H1 (cell line): ENCODE measurements around the gene TSPAN17. TPM values are rescaled to one million over a fixed set of nuclear protein-coding genes. Genes with fewer than 3 reads are reported as not detected.

Source experiments
- CTCF ChIA-PET: fragments of 300-600 bp; sonication (Branson Sonifier 250); formaldehyde crosslinking; loops from one replicate; lab custom pipeline; 2021; ENCODE audit not compliant: partially characterized antibody; lab: Charles Lee
- POLR2A ChIA-PET: fragments of 300-600 bp; sonication (Branson Sonifier 250); formaldehyde crosslinking; loops from one replicate; lab custom pipeline; 2021; ENCODE audit warnings: inconsistent platforms; ENCODE audit not compliant: partially characterized antibody; lab: Charles Lee
- DNase-seq, 2 experiments: peaks; one replicate each; pipeline versions ENCODE4 v3.0.0 to v3.0.0-alpha.2; 2010 to 2022; ENCODE audit warnings: low spot score in 2 of 2, low read depth in 1 of 2, mixed read lengths in 1 of 2
- FAIRE-seq: peaks from 2 replicates; lab custom pipeline; 2011; peaks lifted over from hg19 to GRCh38; lab: Jason Lieb, UNC
- H2AFZ ChIP-seq: 2 replicates; pipeline ENCODE4 v1.8.1; 2012; ENCODE audit warnings: low read length, inconsistent platforms
- H2AK5ac ChIP-seq: 2 replicates; pipeline ENCODE4 v1.6.1; 2013; ENCODE audit warnings: low read depth, low read length
- H2BK120ac ChIP-seq: replicated peaks from 2 replicates; pipeline ENCODE3; 2013; ENCODE audit warnings: low read depth, low read length, inconsistent platforms
- H2BK12ac ChIP-seq: 2 replicates; pipeline ENCODE4 v1.6.1; 2013; ENCODE audit warnings: low read depth, low read length
- H2BK15ac ChIP-seq: 2 replicates; pipeline ENCODE4 v1.6.1; 2013; ENCODE audit warnings: low read length
- H2BK20ac ChIP-seq: 2 replicates; pipeline ENCODE4 v1.6.1; 2013; ENCODE audit warnings: low read length
- H2BK5ac ChIP-seq: 2 replicates; pipeline ENCODE4 v1.6.1; 2013; ENCODE audit warnings: low read depth, low read length
- H3K14ac ChIP-seq: 2 replicates; pipeline ENCODE4 v1.6.1; 2013; ENCODE audit warnings: inconsistent platforms; ENCODE audit not compliant: insufficient read length
- H3K18ac ChIP-seq: 2 replicates; pipeline ENCODE4 v1.6.1; 2013; ENCODE audit warnings: low read length; ENCODE audit errors: extremely low read depth
- H3K23ac ChIP-seq: 2 replicates; pipeline ENCODE4 v1.6.1; 2013; ENCODE audit warnings: inconsistent platforms; ENCODE audit not compliant: insufficient read length
- H3K23me2 ChIP-seq: 2 replicates; pipeline ENCODE4 v1.6.1; 2013; ENCODE audit warnings: low read depth, low read length
- H3K27ac ChIP-seq: 2 replicates; pipeline ENCODE4 v1.6.1; 2011; ENCODE audit warnings: low read depth, low read length, inconsistent platforms
- H3K27me3 ChIP-seq, 4 experiments: replicated peaks in 1 of 4; 1 replicate in 1 of 4; 2 replicates in 3 of 4; pipeline versions ENCODE4 v1.6.1 to v1.8.1; 2011 to 2013; ENCODE audit warnings: low read length in 3 of 4, mild to moderate bottlenecking in 3 of 4, inconsistent platforms in 2 of 4, mixed read lengths in 2 of 4, moderate library complexity in 1 of 4; ENCODE audit not compliant: control insufficient read depth in 3 of 4, insufficient read depth in 3 of 4; ENCODE audit errors: extremely low read depth in 1 of 4
- H3K36me3 ChIP-seq, 4 experiments: 2 replicates each; pipeline versions ENCODE4 v1.6.1 to v1.8.1; 2011 to 2013; ENCODE audit warnings: mild to moderate bottlenecking in 4 of 4, low read length in 3 of 4, moderate library complexity in 2 of 4, control low read depth in 1 of 4, inconsistent platforms in 1 of 4; ENCODE audit not compliant: insufficient read depth in 4 of 4, control insufficient read depth in 2 of 4
- H3K4ac ChIP-seq: replicated peaks from 2 replicates; pipeline ENCODE3; 2013; ENCODE audit warnings: low read length, low read depth, mixed read lengths, inconsistent platforms; ENCODE audit not compliant: insufficient read length
- H3K4me1 ChIP-seq, 4 experiments: replicated peaks in 1 of 4; 1 replicate in 1 of 4; 2 replicates in 3 of 4; pipeline versions ENCODE4 v1.6.1 to v1.8.1; 2011 to 2013; ENCODE audit warnings: low read length in 3 of 4, inconsistent platforms in 2 of 4, mixed read lengths in 1 of 4; ENCODE audit not compliant: insufficient read depth in 4 of 4, control insufficient read depth in 3 of 4
- H3K4me2 ChIP-seq, 2 experiments: 2 replicates each; pipeline versions ENCODE4 v1.6.1 to v1.8.1; 2011 to 2013; ENCODE audit warnings: low read depth in 2 of 2, low read length in 2 of 2, control low read depth in 1 of 2, inconsistent platforms in 1 of 2, mild to moderate bottlenecking in 1 of 2; ENCODE audit not compliant: insufficient read depth in 1 of 2
- H3K4me3 ChIP-seq, 4 experiments: fragments of 200-600, 300-600 bp in 1 of 4; sonication (generic), shearing (Covaris generic), sonication (Bioruptor Twin) in 1 of 4; 2 replicates each; pipeline versions ENCODE4 v1.5.1 to v1.8.1; 2011 to 2016; ENCODE audit warnings: low read length in 4 of 4, low read depth in 3 of 4, control low read depth in 2 of 4, inconsistent platforms in 2 of 4, mild to moderate bottlenecking in 2 of 4, mixed read lengths in 1 of 4, moderate library complexity in 1 of 4; ENCODE audit not compliant: insufficient read depth in 2 of 4; ENCODE audit errors: extremely low read depth in 1 of 4
- H3K56ac ChIP-seq: replicated peaks from 2 replicates; pipeline ENCODE3; 2013; ENCODE audit warnings: low read depth, mild to moderate bottlenecking, mixed read lengths, low read length, inconsistent platforms; ENCODE audit not compliant: insufficient read length
- H3K79me1 ChIP-seq: 2 replicates; pipeline ENCODE4 v1.6.1; 2013; ENCODE audit warnings: low read depth, low read length, control low read depth
- H3K79me2 ChIP-seq, 2 experiments: 2 replicates each; pipeline versions ENCODE4 v1.6.1 to v1.8.1; 2012 to 2013; ENCODE audit warnings: low read length in 2 of 2, mild to moderate bottlenecking in 2 of 2, inconsistent platforms in 1 of 2; ENCODE audit not compliant: insufficient read depth in 2 of 2, control insufficient read depth in 1 of 2
- H3K9ac ChIP-seq, 4 experiments: replicated peaks in 1 of 4; 1 replicate in 1 of 4; 2 replicates in 3 of 4; pipeline versions ENCODE4 v1.6.1 to v1.8.1; 2011 to 2013; ENCODE audit warnings: low read depth in 3 of 4, low read length in 3 of 4, control low read depth in 2 of 4, mild to moderate bottlenecking in 2 of 4, moderate library complexity in 2 of 4, inconsistent platforms in 1 of 4; ENCODE audit errors: extremely low read depth in 1 of 4
- H3K9me3 ChIP-seq, 2 experiments: 2 replicates each; pipeline versions ENCODE4 v1.6.1 to v1.8.1; 2012 to 2013; ENCODE audit warnings: mild to moderate bottlenecking in 2 of 2, moderate library complexity in 2 of 2, control low read depth in 1 of 2, inconsistent platforms in 1 of 2, low read depth in 1 of 2, low read length in 1 of 2, mixed read lengths in 1 of 2; ENCODE audit not compliant: insufficient read depth in 2 of 2
- H4K20me1 ChIP-seq, 2 experiments: replicated peaks in 1 of 2; 2 replicates each; pipeline versions ENCODE3 to v1.8.1; 2011 to 2013; ENCODE audit warnings: inconsistent platforms in 2 of 2, low read length in 2 of 2, mild to moderate bottlenecking in 1 of 2; ENCODE audit not compliant: insufficient read depth in 2 of 2, control insufficient read depth in 1 of 2
- H4K5ac ChIP-seq: 2 replicates; pipeline ENCODE4 v1.6.1; 2013; ENCODE audit warnings: low read length, low read depth, mixed read lengths, inconsistent platforms; ENCODE audit not compliant: insufficient read length
- H4K8ac ChIP-seq: 2 replicates; pipeline ENCODE4 v1.8.0; 2013; ENCODE audit warnings: mild to moderate bottlenecking, moderate library complexity, low read length, inconsistent platforms; ENCODE audit not compliant: insufficient read depth; ENCODE audit errors: extremely low read depth
- H4K91ac ChIP-seq: replicated peaks from 2 replicates; pipeline ENCODE3; 2013; ENCODE audit warnings: low read length, mixed read lengths, inconsistent platforms; ENCODE audit not compliant: insufficient read length
- CTBP2 ChIP-seq: IDR thresholded peaks from 2 replicates; pipeline ENCODE4 v1.7.0; 2011; ENCODE audit warnings: borderline replicate concordance, mild to moderate bottlenecking, moderate library complexity, mixed read lengths, low read length; ENCODE audit not compliant: insufficient read depth, insufficient read length
- WGBS, 2 experiments: shearing (Covaris generic) in 1 of 2; methylation state at CpG; one replicate each; pipeline versions ENCODE4 v1.1.6 to v1.1.7; 2013 to 2015; ENCODE audit warnings: low lambda C conversion rate in 2 of 2, mixed read lengths in 2 of 2, inconsistent platforms in 1 of 2, low coverage in 1 of 2, missing lambda C conversion rate in 1 of 2; ENCODE audit not compliant: insufficient replicate concordance in 2 of 2, insufficient coverage in 1 of 2, insufficient read length in 1 of 2; ENCODE audit errors: extremely low coverage in 1 of 2, missing lambda C conversion rate in 1 of 2; 5-methylcytosine and 5-hydroxymethylcytosine counted together
- polyA plus RNA-seq, 7 experiments: library from polyadenylated mRNA; depleted of rRNA in 3 of 7; stranded (reverse) in 5 of 7; unstranded in 2 of 7; fragments of >200 nt in 5 of 7; fragments of 200-250 nt in 2 of 7; gene quantifications; 1 replicate in 5 of 7; 2 replicates in 1 of 7; 4 replicates in 1 of 7; pipeline versions ENCODE4 v1.2.1 to v1.2.3, GENCODE V29; 2011 to 2013; ENCODE audit warnings: missing spikeins in 2 of 7, mixed read lengths in 2 of 7
- total RNA-seq: library from RNA; stranded (reverse); fragmentation: NEBNext Ultra II Directional; extraction: Animal tissue kit (Norgen Biotek cat#: 25700); gene quantifications from 2 replicates; pipeline ENCODE4 v1.2.1, GENCODE V29; 2021

TSPAN17 gene
- total and polyA plus RNA-seq, 2 of the 8 experiments (the other 6 are each of a cell fraction or from before 2014, with no cell fraction given), result 41.5 to 53.7 TPM

- Histone ChIP-seq H3K14ac (no peak overlapping the region), H3K4me2 (no peak overlapping the region), H4K91ac (no peak overlapping the region), H3K18ac (no peak overlapping the region), H4K5ac (no peak overlapping the region), H2BK20ac (no peak overlapping the region), H3K79me2 (no peaks in the 10 kb centered on the region), H3K23ac (no peak overlapping the region), H3K4me3 (no peak overlapping the region), H3K27me3 (no peaks in the 10 kb centered on the region), H3K56ac (no peak overlapping the region), H3K23me2 (peaks cover 4% of the 10 kb centered on the region; the same call in 1 of the 2 replicates), H3K9me3 (no peaks in the 10 kb centered on the region), H2AFZ (no peak overlapping the region), H3K4me1 (peaks cover 0 to 3% (median 2%) of the 10 kb centered on the region in 4 experiments; a peak in 5 of 7 replicates), H2BK120ac (no peak overlapping the region), H4K8ac (no peak overlapping the region; the same call in 1 of the 2 replicates), H3K9ac (no peak overlapping the region), H3K27ac (no peak overlapping the region), H2BK5ac (no peak overlapping the region), H3K4ac (no peak overlapping the region), H4K20me1 (peaks cover 0 to 4% of the 10 kb centered on the region in 2 experiments), H2BK12ac (no peak overlapping the region), H3K36me3 (no peaks in the 10 kb centered on the region; a peak in 1 of 8 replicates), H2AK5ac (no peak overlapping the region), H2BK15ac (no peak overlapping the region), H3K79me1 (no peaks in the 10 kb centered on the region)
- FAIRE-seq, result no peak
- WGBS, 2 experiments, result 85% methylated on average over 10 of the region's 11 CpGs; no CpG with 5 or more reads in 1 of the 2 experiments
- POLR2A ChIA-PET, result interaction anchor here (0.7 to 2.1 kb wide), 4 partner anchors 29 to 241 kb away, joined by 3 to 9 read pairs (median 4); partner anchors contain the start of genes EIF4E1B and SNCB
- DNase-seq, result no peak
- CTCF ChIA-PET, result interaction anchor here (0.7 to 35.1 kb wide), 42 partner anchors 9 to 505 kb away, joined by 3 to 859 read pairs (median 7); partner anchors contain the start of genes EIF4E1B, FGFR4, HIGD2A and NOP16
- TF ChIP-seq CTBP2, result no peak
Observed at GRCh38 chr5:176658817-176659511, 11.7 kb downstream of the TSPAN17 start.
